GM12873 (cell line): Measurements from ENCODE around the gene SAC3D1.

Experiments used
- CTCF ChIP-seq: IDR thresholded peaks from 2 replicates; pipeline ENCODE4 v1.5.1; 2012; ENCODE audit warnings: low read depth, mild to moderate bottlenecking, moderate library complexity, low read length, control low read depth; ENCODE audit not compliant: insufficient read depth; ENCODE audit errors: missing control alignments

The SAC3D1 gene

GRCh38 chr11:65058012-65058411, 17.0 kb downstream of the SAC3D1 start:
- no peak for TF ChIP-seq CTCF

GRCh38 chr11:65058419-65059054, 17.5 kb downstream of the SAC3D1 start, which contains the start of gene NAALADL1:
NAALADL1 (minus strand) TSS chr11:65058553; CDS start chr11:65058521, 32 bp downstream.
- no peak for TF ChIP-seq CTCF

GRCh38 chr11:65059523-65059922, 18.5 kb downstream of the SAC3D1 start:
- no peak for TF ChIP-seq CTCF

GRCh38 chr11:65059959-65060824, 19.2 kb downstream of the SAC3D1 start:
- no peak for TF ChIP-seq CTCF

- no peak for TF ChIP-seq CTCF
Observed at GRCh38 chr11:65060913-65061408, 20.0 kb downstream of the SAC3D1 start.

- no peak for TF ChIP-seq CTCF
Observed at GRCh38 chr11:65063532-65063931, 22.5 kb downstream of the SAC3D1 start.

- TF ChIP-seq CTCF = no peak
Observed at GRCh38 chr11:65064847-65065240, 23.8 kb downstream of the SAC3D1 start.
